T follicular helper cell (primary cell): ENCODE data around the gene SCGB1C2.
"Not testable (repeated sequence)": the region's sequence is repeated elsewhere in the genome, so short reads cannot be mapped to it uniquely, and the experiment has no call there.

ENCODE experiments used
- DNase-seq: peaks from one replicate; pipeline ENCODE4 v3.0.0-alpha.2; 2020; ENCODE audit warnings: low read depth

SCGB1C2 gene

GRCh38 chr17:148757-149156 is 11.4 kb downstream of the SCGB1C2 start:
- DNase-seq: no peak

DNA sequence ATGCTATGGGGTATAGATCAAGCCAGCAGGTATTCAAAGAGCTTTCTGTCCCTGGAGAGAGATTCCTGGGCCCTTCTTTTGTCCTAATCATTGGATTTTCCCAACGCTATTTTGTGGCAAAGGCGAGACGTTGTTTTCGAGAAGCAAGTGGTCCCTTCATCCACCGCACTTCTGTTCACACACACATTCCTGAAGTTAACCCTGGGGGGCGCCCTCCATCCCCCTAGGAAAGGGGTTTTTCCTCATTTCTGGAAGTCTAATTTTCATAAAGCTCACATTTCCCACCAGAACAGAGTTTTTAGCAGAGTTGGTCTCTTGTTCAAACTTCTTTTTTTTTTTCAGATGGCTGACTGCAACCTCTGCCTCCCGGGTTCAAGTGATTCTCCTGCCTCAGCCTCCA is 11.9 kb downstream of the SCGB1C2 start:
- no peak for DNase-seq

- DNase-seq: no peak
These were observed 12.7 kb downstream of the SCGB1C2 start for GRCh38 chr17:149897-150584.

GRCh38 chr17:151004-151403 is 13.6 kb downstream of the SCGB1C2 start:
- DNase-seq: no peak

DNA sequence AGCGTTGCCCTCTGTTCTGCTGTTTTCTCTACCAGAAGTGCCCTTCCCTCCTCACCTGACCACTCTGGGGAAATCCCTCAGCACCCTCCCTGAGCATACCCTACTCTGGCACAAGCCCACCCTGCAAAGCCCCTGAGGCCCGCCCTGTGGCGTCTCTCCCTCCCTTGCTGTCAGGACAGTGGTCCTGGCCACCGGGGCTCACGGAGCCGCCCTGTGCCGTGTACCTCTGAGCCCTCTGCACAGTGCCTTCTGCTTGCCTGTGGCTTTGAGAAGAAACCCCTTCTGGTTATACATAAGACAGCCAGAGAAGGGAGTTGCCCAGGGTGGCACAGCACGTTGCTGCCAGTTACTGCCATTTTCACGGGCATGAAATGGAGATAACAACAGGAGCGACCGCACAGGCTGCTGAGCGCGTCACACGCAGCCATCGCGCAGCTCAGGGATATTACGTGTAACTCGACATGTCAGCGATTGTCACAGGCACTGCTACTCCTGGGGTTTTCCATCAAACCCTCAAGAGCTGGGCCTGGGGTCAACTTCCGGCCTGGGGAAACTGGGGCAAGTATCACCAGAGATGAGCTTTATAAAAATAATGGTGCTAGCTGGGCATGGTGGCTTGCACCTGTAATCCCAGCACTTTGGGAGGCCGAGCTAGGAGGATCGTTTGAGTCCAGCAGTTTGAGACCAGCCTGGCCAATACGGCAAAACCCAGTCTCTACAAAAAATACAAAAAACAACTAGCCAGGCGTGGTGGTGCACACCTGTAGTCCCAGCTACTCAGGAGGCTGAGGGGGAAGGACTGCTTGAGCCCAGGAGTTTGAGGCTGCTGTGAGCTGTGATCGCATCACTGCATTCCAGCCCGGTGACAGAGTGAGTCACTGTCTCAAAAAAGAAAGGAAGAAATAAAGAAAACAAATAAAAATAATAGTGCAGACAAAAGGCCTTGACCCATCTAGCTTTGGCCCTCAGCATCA is 14.8 kb downstream of the SCGB1C2 start:
- no peak for DNase-seq

DNA sequence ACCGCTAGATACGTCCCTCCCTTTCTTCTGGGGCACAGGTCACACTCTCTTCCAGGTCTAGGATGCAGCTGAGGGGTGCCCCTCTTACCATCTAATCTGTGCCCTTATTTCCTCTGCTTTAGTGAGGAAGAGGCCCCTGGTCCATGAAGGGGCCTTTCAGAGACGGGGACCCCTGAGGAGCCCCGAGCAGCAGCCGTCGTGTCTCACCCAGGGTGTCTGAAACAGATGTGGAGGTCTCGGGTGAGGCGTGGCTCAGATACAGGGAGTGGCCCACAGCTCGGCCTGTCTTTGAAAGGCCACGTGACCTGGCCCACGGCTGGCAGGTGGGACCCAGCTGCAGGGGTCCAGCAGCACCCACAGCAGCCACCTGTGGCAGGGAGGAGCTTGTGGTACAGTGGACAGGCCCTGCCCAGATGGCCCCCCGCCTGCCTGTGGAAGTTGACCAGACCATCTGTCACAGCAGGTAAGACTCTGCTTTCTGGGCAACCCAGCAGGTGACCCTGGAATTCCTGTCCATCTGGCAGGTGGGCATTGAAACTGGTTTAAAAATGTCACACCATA is 15.6 kb downstream of the SCGB1C2 start:
- DNase-seq: no peak

DNA sequence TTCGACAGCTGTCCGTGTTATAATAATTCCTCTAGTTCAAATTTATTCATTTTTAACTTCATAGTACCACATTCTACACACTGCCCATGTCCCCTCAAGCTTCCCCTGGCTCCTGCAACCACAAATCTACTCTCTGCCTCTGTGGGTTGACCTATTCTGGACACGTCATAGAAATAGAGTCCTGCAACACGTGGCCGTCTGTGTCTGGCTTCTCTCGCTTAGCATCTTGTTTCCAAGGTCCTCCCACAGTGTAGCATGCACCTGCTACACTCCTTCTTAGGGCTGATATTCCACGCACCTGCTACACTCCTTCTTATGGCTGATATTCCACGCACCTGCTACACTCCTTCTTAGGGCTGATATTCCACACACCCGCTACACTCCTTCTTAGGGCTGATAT is 16.5 kb downstream of the SCGB1C2 start:
- no peak for DNase-seq

GRCh38 chr17:155576-155975 is 18.2 kb downstream of the SCGB1C2 start:
- no peak for DNase-seq

GRCh38 chr17:156094-156621 is 18.8 kb downstream of the SCGB1C2 start:
- DNase-seq: no peak

GRCh38 chr17:156946-157345 is 19.6 kb downstream of the SCGB1C2 start:
- no peak for DNase-seq

DNA sequence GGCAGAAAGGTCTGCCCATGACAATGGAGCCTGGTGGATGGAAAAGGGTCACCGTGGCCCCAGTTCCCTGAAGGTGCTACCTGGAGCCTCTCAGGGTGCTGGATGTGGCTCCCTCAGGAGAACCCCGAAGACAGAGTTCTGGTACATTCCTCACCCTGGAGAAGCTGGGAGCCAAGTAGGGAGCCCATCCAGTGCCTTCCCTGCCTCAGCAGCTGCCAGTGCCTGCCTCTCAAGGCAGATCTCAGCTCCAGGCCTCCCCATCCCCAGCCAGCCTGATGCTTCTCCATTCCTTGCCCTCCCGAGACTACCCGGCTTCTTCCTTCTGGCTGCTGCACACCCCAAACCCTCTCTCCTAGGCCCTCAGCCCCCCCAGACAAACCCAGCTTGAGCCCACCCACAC is 20.5 kb downstream of the SCGB1C2 start:
- DNase-seq: no peak

- DNase-seq: no peak
These were observed 21.0 kb downstream of the SCGB1C2 start for GRCh38 chr17:158379-158778.

GRCh38 chr17:159609-160008 is 22.2 kb downstream of the SCGB1C2 start:
- DNase-seq: no peak

DNA sequence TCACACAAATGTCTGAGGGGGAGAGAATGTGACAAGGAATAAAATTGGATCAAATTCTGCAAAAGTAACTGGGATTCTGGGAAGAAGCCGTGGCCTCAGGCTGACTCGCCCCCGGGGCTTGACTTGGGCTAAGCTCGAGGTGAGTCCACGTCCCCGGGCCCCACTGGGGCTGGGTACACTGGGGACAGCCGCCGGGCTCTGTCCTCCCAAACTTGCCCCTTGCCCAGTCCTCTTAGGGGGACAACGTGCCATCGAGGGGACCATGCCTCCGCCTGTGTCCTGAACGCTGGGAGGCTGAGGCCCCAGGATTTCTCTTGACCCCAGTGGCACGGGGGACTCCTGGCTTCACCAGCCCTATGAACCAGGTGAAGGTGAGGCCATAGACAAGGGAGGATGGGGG is 23.0 kb downstream of the SCGB1C2 start:
- no peak for DNase-seq

GRCh38 chr17:161481-161880 is 24.1 kb downstream of the SCGB1C2 start:
- no peak for DNase-seq

- DNase-seq: no peak
These were observed 25.3 kb downstream of the SCGB1C2 start for GRCh38 chr17:162689-163088.

DNA sequence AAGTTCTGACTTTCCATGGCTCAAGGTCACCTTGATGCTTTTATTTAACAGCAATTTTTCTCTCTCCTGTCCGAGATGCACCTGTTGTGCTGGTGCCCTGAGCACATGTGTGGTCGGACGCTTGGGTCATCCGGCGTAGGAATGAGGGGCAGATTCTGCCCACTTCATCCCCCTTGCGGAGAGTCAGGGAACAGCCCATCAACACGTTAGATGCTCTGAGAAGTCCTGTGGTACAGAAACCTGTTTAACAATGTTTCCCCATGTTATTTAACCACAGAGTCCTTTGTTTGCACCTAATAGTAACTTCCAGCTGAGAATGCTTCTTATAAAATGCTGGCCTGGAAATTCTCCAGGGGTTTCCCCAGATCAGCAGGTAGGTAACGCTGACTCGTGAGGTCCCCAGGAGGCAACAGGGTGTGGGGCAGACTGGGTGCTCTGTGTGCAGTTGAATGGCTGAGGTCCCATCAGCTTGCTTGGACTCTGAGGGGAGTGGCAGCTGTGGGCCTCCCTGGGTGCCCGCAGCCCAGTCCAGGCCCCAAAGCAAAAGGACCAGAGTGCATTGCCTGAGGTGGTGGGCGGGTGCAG is 26.2 kb downstream of the SCGB1C2 start:
- no peak for DNase-seq

GRCh38 chr17:164303-165235 is 27.2 kb downstream of the SCGB1C2 start:
- no peak for DNase-seq

GRCh38 chr17:165939-166338 is 28.6 kb downstream of the SCGB1C2 start:
- DNase-seq: no peak

DNA sequence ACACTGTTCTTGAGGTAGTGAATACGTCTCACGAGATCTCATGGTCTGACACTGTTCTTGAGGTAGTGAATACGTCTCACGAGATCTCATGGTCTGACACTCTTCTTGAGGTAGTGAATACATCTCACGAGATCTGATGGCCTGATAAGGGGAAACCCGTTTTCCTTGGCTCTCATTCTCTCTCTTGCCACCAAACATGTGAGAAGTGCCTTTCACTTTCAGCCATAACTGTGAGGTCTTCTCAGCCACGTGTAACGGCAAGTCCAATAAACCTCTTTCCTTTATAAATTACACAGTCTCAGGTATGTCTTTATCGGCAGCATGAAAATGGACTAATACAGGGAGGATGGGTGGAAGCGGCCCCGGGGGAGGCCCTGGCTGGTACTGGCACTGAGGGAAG is 31.2 kb downstream of the SCGB1C2 start:
- not testable (repeated sequence) for DNase-seq

DNA sequence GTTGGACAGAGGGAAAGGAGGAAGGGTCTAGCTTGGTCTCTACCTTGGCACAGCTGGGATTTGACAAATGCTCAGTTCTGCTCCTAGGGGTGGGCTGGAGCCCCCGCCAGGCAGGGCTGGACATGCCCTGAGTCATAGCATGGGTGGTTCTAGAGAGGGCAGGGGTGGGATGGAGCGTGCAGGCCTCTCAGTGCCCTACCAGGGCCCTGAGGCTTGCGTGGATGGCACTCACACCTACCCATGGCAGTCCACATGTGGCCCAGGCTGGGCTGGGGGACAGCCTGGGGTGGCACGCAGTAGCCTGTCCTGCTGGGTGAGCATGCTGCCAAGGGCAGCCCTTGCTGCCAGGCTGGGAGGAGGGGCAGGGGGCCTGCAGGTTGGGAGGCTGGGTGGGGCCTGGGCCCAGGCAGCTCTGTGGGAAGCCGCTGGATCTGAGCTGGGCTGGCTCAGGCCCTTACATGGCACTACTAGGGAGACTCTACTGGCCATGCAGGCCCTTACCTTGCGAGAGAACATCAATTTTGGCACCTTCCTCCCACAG is 32.8 kb downstream of the SCGB1C2 start:
- DNase-seq: no peak
